GM19025 (cell line): Measurements from ENCODE around the gene STRADA.

ENCODE experiments used
- ATAC-seq: cut with Tn5 transposase; IDR thresholded peaks from one replicate; pipeline ENCODE4 v1.9.1; 2021; ENCODE audit warnings: mild to moderate bottlenecking, low read depth, moderate library complexity; ENCODE audit not compliant: unreplicated experiment

Gene STRADA

GRCh38 chr17:63703029-63703428 lies 38.6 kb downstream of the STRADA start:
- ATAC-seq = no peak

GRCh38 chr17:63702721-63703015 lies 38.9 kb downstream of the STRADA start:
- no peak for ATAC-seq

DNA sequence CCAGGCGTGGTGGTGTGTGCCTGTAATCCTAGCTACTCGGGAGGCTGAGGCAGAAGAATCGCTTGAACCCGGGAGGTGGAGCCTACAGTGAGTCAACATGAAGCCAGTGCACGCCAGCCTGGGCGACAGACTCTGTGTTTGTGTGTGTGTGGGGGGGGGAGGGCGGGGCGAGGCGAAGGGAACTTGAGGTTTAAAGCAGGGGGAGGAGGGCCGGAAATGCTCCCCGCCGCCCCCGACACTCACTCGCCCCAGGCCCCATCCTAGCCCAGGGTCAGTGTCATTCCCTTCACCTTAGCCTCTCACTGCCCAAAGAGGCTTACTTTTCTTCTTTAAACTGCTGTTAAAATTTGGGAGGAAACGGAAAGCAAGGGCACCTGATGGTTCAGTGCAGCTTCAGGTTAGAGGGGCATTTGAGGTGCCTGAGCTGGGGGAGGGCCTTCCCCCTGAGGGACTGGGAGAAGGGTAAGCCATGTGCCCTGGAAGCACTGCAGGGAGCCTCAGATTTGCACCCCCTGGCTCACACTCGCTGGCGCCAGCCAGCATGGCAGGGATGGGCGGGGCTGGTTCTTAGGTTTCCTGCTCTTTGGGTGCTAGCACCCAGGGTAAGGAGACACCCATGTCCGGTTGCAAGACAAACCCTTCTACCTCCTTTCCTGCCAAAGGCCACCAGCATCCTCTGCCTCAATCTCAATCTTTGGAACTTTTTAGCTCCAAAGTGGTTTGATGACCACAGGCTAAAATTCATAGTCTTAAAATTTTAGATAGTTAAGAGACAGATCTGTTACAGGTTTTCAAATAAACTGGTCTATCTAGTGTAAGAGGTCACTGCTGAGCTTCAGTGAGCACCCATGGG lies 39.5 kb downstream of the STRADA start:
- no peak for ATAC-seq

DNA sequence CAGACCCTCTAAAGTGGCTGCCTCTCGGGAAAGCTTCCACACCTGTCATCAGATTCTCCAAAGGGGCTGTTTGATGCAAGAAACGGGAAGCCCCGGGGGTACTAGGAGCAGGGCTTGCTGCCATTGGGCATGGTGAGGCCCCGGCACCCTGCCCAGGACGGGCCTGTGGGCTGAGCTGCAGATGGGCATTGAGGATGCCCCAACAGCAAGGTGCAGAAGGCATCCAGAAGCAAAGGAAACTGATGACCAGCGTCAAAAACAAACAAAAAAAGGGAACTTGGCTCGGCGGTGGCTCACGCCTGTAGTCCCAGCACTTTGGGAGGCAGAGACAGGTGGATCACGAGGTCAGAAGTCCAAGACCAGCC lies 40.2 kb downstream of the STRADA start:
- no peak for ATAC-seq

DNA sequence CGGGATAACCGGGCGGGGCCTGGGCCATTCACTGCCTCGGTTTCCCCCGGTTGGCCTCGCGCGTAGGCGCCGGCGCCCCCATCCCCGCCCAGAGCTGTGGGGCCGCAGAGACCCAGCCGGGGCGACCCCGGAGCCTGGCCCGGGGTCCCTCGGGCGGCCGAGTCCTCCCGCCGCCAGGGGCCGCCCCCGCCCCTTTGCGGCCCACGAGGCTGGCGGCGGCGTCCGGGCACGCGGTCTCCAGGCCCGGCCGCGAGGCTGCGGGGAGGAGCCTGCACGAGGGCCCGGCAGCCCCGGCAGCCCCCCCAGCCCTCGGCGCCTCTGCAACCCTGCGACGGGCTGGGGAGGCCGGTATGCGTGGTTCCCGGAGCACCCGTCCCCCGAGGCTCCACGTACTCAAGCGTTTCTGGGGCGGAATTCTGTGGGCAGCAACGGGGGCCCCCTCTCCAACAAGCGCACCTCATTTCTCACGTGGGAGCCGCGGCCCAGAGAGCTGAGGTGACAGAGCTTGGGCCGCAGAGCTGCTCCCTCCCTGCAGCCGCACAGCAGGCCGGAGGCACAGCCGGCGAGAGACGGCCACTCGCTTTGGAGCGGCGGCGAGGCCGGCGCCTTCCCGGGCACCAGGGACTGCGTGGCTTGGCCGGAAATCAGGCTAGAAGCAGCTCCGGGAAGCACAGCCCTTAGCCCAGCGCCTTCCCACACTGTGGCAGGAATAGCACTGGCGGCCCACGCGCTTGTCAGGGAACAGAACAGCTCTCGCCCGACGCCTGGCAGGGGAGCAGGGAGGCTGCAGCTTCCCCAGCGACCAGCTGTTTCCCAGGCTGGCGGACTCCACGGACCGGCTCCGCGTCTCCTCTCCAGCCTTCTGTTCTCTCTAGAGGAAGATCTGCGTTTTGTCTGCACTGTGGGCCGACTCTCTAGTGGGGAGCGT lies 40.8 kb downstream of the STRADA start:
- ATAC-seq = no peak

GRCh38 chr17:63699638-63700527 lies 41.7 kb downstream of the STRADA start, which contains the start of gene LIMD2:
LIMD2 (minus strand) TSS chr17:63700125; CDS start chr17:63699298, 827 bp downstream.
- ATAC-seq = peak; percentile 16

DNA sequence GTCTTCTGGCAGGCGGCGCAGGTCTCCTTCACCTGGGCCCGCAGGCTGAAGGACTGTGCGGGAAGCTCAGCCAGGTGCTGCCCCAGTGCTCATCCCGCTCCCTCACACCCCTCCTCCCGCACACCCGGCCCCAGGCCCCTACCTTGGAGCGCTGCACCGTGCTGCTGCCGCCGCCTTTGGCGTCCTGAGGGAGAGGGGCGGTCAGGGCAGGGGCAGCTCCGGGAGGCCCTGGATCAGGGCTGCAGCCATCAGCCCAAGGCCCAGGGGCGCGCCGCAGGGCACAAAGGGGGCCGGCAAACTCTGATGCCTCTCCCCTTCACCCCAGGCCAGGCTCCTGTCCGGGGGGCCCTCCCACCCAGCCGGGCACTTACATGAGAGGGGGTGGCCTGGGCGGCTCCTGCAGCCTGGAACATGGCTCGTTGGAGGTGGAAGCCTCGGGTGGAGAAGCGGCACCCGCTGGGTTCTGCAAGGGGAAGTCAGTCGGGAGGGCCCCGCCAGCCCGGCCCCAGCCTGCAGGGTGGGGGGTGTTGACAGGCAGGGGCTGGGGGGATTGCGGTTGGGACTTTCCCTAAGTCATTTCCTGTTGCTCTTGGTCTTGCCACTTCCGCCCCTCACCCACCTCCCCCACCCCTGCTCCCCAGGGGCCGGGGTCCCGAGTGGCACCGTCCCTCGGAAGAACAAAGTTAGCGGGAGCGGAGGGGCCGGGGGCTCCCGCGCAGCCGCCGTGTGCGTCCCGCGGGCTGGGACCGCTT lies 42.5 kb downstream of the STRADA start:
- ATAC-seq = peak; percentile 20

GRCh38 chr17:63698381-63698885 lies 43.2 kb downstream of the STRADA start:
- ATAC-seq = no peak

GRCh38 chr17:63697341-63698286 lies 44.0 kb downstream of the STRADA start:
- peak; percentile 20 for ATAC-seq

DNA sequence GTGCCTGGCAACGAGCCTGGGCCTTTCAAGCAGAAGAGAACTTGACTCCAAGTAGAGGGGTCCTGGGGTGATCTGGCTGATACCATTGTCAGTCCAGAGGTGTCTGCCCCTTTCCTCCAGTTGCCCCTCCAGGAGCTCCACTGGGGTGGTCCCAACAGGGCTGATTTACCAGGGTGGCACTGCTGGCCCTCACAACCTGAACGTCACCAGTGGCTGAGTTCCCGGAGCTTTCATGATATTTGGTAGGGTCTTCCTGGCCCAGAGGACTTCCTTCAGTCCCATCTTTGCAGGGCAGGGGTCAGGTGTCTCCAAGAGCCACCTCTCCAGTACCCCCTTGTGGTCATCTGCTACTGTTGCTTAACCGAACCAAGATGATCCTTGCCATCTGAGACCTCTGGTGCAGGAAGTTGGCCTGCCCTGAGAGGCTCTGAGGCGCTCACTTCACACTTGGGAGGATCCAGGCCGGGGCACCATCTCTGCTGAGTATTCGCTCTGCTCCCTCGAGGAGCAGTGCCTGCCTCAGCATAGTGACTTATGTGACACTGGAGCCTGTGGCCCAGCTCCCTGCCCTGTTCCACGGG lies 45.1 kb downstream of the STRADA start:
- ATAC-seq = no peak

DNA sequence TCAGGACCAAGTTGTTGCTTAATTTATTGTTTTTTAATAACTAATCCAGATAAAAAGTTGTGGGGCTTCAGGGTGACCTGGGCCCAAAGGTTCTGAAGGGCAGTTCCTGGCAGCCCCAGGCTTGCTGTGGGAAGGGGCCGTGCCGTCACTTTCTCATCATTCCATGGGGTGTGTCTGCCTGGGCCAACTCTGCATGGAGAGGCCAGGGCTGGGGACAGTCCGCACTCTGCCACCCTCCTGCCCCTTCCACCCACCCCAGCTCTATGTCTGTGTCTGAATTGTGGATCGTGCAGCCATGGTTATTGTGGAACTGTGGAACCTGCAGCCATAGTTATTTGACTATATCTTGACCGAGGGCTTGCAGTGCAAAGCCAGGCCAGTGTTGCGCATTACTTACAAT lies 45.7 kb downstream of the STRADA start:
- ATAC-seq = no peak

DNA sequence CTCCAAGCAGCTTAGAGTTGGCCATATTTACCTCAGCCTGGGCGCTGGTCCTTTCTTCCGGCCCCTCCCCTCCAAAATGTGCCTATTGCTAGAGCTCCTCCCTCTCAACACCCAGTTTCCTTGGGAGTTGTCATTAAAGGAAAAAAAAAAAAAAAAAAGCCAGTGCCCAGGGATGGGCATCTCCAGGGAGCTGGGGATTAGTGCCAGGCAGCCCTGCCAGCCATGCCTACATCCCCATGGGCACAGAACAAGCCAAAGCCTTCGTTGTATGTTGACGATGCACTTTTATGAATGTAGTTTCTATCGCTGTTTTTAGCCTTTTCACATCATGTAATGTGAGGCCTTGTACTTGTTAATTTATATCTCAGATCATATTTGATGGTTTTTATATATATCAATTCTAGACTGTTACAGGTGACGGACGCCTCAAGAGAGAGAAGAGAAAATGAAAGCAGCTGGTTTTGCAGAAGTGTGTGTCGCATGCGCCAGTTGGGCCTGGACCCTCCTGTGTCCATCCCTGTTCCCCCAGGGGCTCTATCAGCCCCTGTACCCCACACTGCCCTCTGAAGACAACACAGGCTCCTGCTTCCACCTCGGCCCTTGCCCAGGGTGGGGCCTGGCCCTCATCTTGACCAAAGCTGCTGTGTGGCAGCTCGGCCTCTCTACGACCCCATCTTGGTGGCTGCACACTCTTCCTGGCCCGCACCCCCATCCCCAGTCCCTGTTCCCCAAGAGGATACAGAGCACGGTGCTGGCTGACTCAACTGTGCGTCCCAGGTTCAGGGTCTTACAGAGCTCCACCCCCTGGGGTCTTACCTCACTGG lies 46.4 kb downstream of the STRADA start:
- no peak for ATAC-seq

- no peak for ATAC-seq
Observed at GRCh38 chr17:63694229-63694949, 47.2 kb downstream of the STRADA start.

GRCh38 chr17:63693411-63694113 lies 48.0 kb downstream of the STRADA start:
- ATAC-seq = no peak

DNA sequence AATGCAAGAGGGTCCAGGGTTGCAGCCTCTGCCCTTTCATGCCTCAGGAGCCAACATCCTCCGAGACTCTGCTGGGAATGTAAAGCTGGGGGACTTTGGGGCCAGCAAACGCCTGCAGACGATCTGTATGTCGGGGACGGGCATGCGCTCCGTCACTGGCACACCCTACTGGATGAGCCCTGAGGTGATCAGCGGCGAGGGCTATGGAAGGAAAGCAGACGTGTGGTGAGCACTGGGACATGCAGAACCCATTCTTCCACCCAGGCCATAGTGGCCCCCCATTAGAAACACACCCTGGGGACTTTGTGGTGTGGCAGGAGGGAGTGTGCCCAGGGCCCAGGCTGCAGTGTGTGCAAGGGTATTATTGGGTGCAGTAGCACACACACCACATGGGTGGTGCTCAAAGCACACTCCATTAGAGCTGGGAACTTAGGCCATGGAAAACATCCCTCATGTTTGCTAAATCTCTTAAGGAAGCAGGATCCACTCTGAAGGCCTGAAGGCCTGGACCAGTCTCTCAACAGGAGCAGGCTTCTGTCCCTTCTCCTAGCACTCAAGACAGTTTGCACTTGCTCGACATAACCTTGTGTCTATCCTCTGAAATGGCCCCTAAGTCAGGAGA lies 49.3 kb downstream of the STRADA start:
- ATAC-seq = no peak

DNA sequence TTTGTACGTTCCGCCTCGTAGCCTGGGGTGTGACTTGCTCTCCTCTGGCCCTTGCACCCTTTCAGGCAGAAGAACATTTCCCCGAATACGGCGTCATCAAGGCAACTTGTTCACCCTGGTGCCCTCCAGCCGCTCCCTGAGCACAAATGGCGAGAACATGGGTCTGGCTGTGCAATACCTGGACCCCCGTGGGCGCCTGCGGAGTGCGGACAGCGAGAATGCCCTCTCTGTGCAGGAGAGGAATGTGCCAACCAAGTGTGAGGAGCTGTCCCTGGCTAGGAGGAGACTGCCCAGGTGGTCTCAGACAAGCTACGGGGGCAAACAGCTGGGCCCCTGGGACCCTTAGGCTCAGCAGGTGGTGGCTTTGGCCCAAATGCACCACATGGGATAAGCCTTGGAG lies 52.1 kb downstream of the STRADA start:
- no peak for ATAC-seq
